Heart left ventricle (tissue), 16 donors: Measurements from ENCODE around the gene MAP4K4. TPM values are rescaled to one million over a fixed set of nuclear protein-coding genes. Genes with fewer than 3 reads are reported as not detected.

Experiments
- ATAC-seq, 4 donors: fragments of 200-7000 bp; cut with Tn5 transposase; one replicate each; pipeline ENCODE4 v1.9.1; 2020 to 2022; ENCODE audit warnings: moderate library complexity in 4 of 4, mild to moderate bottlenecking in 3 of 4, moderate number of reproducible peaks in 1 of 4
- DNase-seq, 5 donors: peaks; one replicate each; pipeline ENCODE4 v3.0.0-alpha.2; 2020
- H3K27ac ChIP-seq, 12 donors: fragments of 200-600 bp; sonication (generic) in 4 of 12; one replicate each; pipeline versions ENCODE4 v1.5.0 to v1.8.0; 2016 to 2022; ENCODE audit warnings: mild to moderate bottlenecking in 2 of 12
- H3K27me3 ChIP-seq, 9 donors: fragments of 200-600 bp; sonication (generic) in 2 of 9; one replicate each; pipeline versions ENCODE4 v1.5.1 to v1.8.0; 2016 to 2022; ENCODE audit warnings: mild to moderate bottlenecking in 3 of 9
- H3K36me3 ChIP-seq, 9 donors: fragments of 200-600 bp; sonication (generic) in 2 of 9; one replicate each; pipeline versions ENCODE4 v1.5.0 to v1.8.0; 2018 to 2022; ENCODE audit warnings: mild to moderate bottlenecking in 2 of 9
- H3K4me1 ChIP-seq, 12 donors: fragments of 200-600 bp; sonication (generic) in 4 of 12; one replicate each; pipeline versions ENCODE4 v1.5.0 to v1.8.0; 2016 to 2022; ENCODE audit warnings: mild to moderate bottlenecking in 3 of 12
- H3K4me3 ChIP-seq, 12 donors: fragments of 200-600 bp; sonication (generic) in 4 of 12; one replicate each; pipeline versions ENCODE4 v1.5.0 to v1.8.0; 2017 to 2022; ENCODE audit warnings: mild to moderate bottlenecking in 9 of 12, moderate library complexity in 4 of 12
- H3K9me3 ChIP-seq, 12 donors: fragments of 200-600 bp; sonication (generic) in 4 of 12; one replicate each; pipeline versions ENCODE4 v1.5.0 to v1.8.0; 2016 to 2022; ENCODE audit warnings: mild to moderate bottlenecking in 1 of 12
- CTCF ChIP-seq, 12 donors: fragments of 200-600 bp; sonication (generic) in 4 of 12; IDR thresholded peaks; one replicate each; pipeline versions ENCODE4 v1.5.0 to v1.8.0; 2018 to 2022; ENCODE audit warnings: antibody characterized with exemption in 12 of 12, mild to moderate bottlenecking in 5 of 12
- POLR2A ChIP-seq, 2 donors: fragments of 450-650 bp; IDR thresholded peaks; one replicate each; pipeline ENCODE4 v1.6.1; 2017; ENCODE audit warnings: antibody characterized with exemption in 2 of 2, mild to moderate bottlenecking in 2 of 2, moderate library complexity in 2 of 2
- WGBS, 4 donors: extraction: QIAGEN DNeasy Blood & Tissue Kit in 2 of 4; methylation state at CpG; one replicate each; pipeline versions ENCODE4 v1.1.5 to v1.1.7; 2013 to 2018; 5-methylcytosine and 5-hydroxymethylcytosine counted together
- intact Hi-C, 10 donors: fragments of 100-400 bp; cut with DNase I; formaldehyde crosslinking; loops; one replicate each; pipeline versions ENCODE4 v1.11.1 to v1.14.2; 2022
- polyA plus RNA-seq, 2 donors: library from polyadenylated mRNA; stranded (reverse); fragments of 200-250 nt; gene quantifications; one replicate each; pipeline ENCODE4 v1.2.3, GENCODE V29; 2013
- total RNA-seq, 9 donors: library from RNA; depleted of rRNA in 2 of 9; stranded (reverse); fragments of >200 nt in 2 of 9; fragmentation: NEBNext Ultra II Directional in 3 of 9; extraction: Animal tissue kit (Norgen Biotek cat#: 25700) in 3 of 9; gene quantifications; one replicate each; pipeline versions ENCODE4 v1.1.0 to v1.2.4, GENCODE V29; 2016 to 2023
- donor health status: ischemic (EF 13 %, LVEDD 7.1; RV severe dilation, severe dysfunction).
- donor health status: healthy with polysubstance abuse.
- donor health status: DM: no; HTN: yes; CAD: no.
- donor health status: DM: no; HTN: no; CAD: no.
- donor health status: ischemic (EF 25% LVEDD 6.9; RV normal size, moderate dysfunction).
- donor health status: ischemic (EF 25% LVEDD 5.7; RV mildly dilated, moderate dysfunction).
- donor health status: healthy.
- donor health status: DM: yes; HTN: yes; CAD: no.
- donor health status: ischemic (EF 35%, LVEDD 5.7; RV mildly dilated, moderate dysfunction).
- donor health status: nonischemic (EF 11% LVEDD 7.7; RV severe dilation, severe dysfunction).
- donor health status: DM: yes; HTN: yes; CAD: no.
- donor health status: PGD.
- donor health status: ischemic (EF 29% LVEDD 5.4; RV normal size, mild dysfunction).
- donor health status: nonischemic (EF 23%, LVEDD 6.1; RV moderate dilation, normal function).

MAP4K4 gene
- total and polyA plus RNA-seq, 11 donors, result 52.7 to 192 (median 114) TPM

GRCh38 chr2:101684313-101684712 lies 13.2 kb upstream of the MAP4K4 start:
- TF ChIP-seq POLR2A (IDR thresholded peaks at IDR 0.05) (no peak), CTCF (IDR thresholded peaks at IDR 0.05) (no peak)
- 57 to 65% (median 62%) methylated on average over 4 of the region's 4 CpGs for whole genome bisulfite sequencing, 4 donors
- ATAC-seq (no peak), DNase-seq (no peak)
- H3K4me1 ChIP-seq, result no peaks in the 10 kb centered on the region
- H3K9me3 ChIP-seq, result no peaks in the 10 kb centered on the region
- no peaks in the 10 kb centered on the region for H3K36me3 ChIP-seq
- no peaks in the 10 kb centered on the region for H3K27me3 ChIP-seq
- H3K27ac ChIP-seq, result no peak overlapping the region
- intact Hi-C loops, result loop anchor here in 1 of 10 donors (10.0 kb wide), 1 partner anchor 160 kb away; no protein-coding TSS in a partner anchor
- H3K4me3 ChIP-seq, result no peak overlapping the region

GRCh38 chr2:101688261-101688660 lies 9.2 kb upstream of the MAP4K4 start:
- 89 to 97% (median 91%) methylated on average over 5 of the region's 5 CpGs for WGBS, 4 donors
- ATAC-seq (no peak), DNase-seq (no peak)
- Histone ChIP-seq H3K36me3 (no peaks in the 10 kb centered on the region), H3K27ac (no peak overlapping the region), H3K27me3 (no peaks in the 10 kb centered on the region), H3K4me1 (no peaks in the 10 kb centered on the region), H3K9me3 (no peaks in the 10 kb centered on the region), H3K4me3 (no peak overlapping the region)
- TF ChIP-seq POLR2A (IDR thresholded peaks at IDR 0.05) (no peak), CTCF (IDR thresholded peaks at IDR 0.05) (no peak)
- intact Hi-C loops, result loop anchor here in 1 of 10 donors (10.0 kb wide), 1 partner anchor 163 kb away; no protein-coding TSS in a partner anchor

- intact Hi-C loops, result loop anchor here in 1 of 10 donors (10.0 kb wide), 1 partner anchor 164 kb away; no protein-coding TSS in a partner anchor
- ATAC-seq (no peak), DNase-seq (no peak)
- H3K4me1 ChIP-seq, result no peaks in the 10 kb centered on the region
- peaks cover 0 to 7% (median 0%) of the 10 kb centered on the region in 12 donors for H3K9me3 ChIP-seq
- no peaks in the 10 kb centered on the region for H3K36me3 ChIP-seq
- TF ChIP-seq CTCF (IDR thresholded peaks at IDR 0.05), result no peak
- no peak for TF ChIP-seq POLR2A (IDR thresholded peaks at IDR 0.05)
- 68 to 96% (median 78%) methylated on average over 1 of the region's 1 CpG for WGBS, 4 donors
- no peaks in the 10 kb centered on the region for H3K27me3 ChIP-seq
- no peak overlapping the region for H3K27ac ChIP-seq
- no peak overlapping the region for H3K4me3 ChIP-seq
Measured at GRCh38 chr2:101689114-101689825, 8.2 kb upstream of the MAP4K4 start.

GRCh38 chr2:101690547-101691152 lies 6.9 kb upstream of the MAP4K4 start:
- 87 to 94% (median 93%) methylated on average over 2 of the region's 2 CpGs for whole genome bisulfite sequencing, 4 donors
- intact Hi-C loops, result loop anchor here in 6 of 10 donors (5.0 to 10.0 kb wide), 6 partner anchors 166 to 276 kb away; partner anchors contain the start of gene RFX8 (in 1 of the 6)
- Histone ChIP-seq H3K4me1 (no peaks in the 10 kb centered on the region), H3K9me3 (peaks cover 0 to 10% (median 0%) of the 10 kb centered on the region in 12 donors), H3K27ac (no peak overlapping the region), H3K27me3 (no peaks in the 10 kb centered on the region), H3K36me3 (no peaks in the 10 kb centered on the region), H3K4me3 (no peak overlapping the region)
- DNase-seq, result no peak
- no peak for ATAC-seq
- TF ChIP-seq CTCF (IDR thresholded peaks at IDR 0.05) (no peak), POLR2A (IDR thresholded peaks at IDR 0.05) (no peak)
